IPS-11a (cell line): ENCODE measurements around the gene PIGL.
"Not testable (repeated sequence)": the region's sequence is repeated elsewhere in the genome, so short reads cannot be mapped to it uniquely, and the experiment has no call there.

Experiments
- H3K4me3 ChIP-seq: one replicate; pipeline ENCODE4 v1.5.1; 2013; ENCODE audit warnings: low read depth, low read length, control low read depth

The PIGL gene

GRCh38 chr17:16217002-16217635 lies at the start of gene PIGL:
Gene PIGL (plus strand): TSS chr17:16217210. CDS start chr17:16217227, 17 bp downstream.
- peak within 1 kb of the TSS; percentile 91 for H3K4me3 ChIP-seq

GRCh38 chr17:16171613-16172012 lies 45.4 kb upstream of the PIGL start:
- no peak overlapping the region for H3K4me3 ChIP-seq

GRCh38 chr17:16178836-16179235 lies 38.2 kb upstream of the PIGL start:
- H3K4me3 ChIP-seq: no peak overlapping the region

GRCh38 chr17:16181581-16181980 lies 35.4 kb upstream of the PIGL start:
- no peak overlapping the region for H3K4me3 ChIP-seq

GRCh38 chr17:16187642-16188041 lies 29.4 kb upstream of the PIGL start:
- H3K4me3 ChIP-seq: no peak overlapping the region

- H3K4me3 ChIP-seq: no peak overlapping the region
These were observed 27.1 kb upstream of the PIGL start for GRCh38 chr17:16189791-16190348.

GRCh38 chr17:16190703-16191360 lies 26.2 kb upstream of the PIGL start:
- no peak overlapping the region for H3K4me3 ChIP-seq

GRCh38 chr17:16191604-16192003 lies 25.4 kb upstream of the PIGL start:
- H3K4me3 ChIP-seq: no peak overlapping the region

- not testable (repeated sequence) for H3K4me3 ChIP-seq
These were observed 22.6 kb upstream of the PIGL start for GRCh38 chr17:16194307-16194835.

- no peak overlapping the region for H3K4me3 ChIP-seq
These were observed 19.7 kb upstream of the PIGL start for GRCh38 chr17:16197276-16197675.

GRCh38 chr17:16199093-16199492 lies 17.9 kb upstream of the PIGL start:
- H3K4me3 ChIP-seq: no peak overlapping the region

- not testable (repeated sequence) for H3K4me3 ChIP-seq
These were observed 15.3 kb upstream of the PIGL start for GRCh38 chr17:16201693-16202131.

GRCh38 chr17:16202554-16203500 lies 14.2 kb upstream of the PIGL start:
- not testable (repeated sequence) for H3K4me3 ChIP-seq

GRCh38 chr17:16204763-16205162 lies 12.2 kb upstream of the PIGL start:
- H3K4me3 ChIP-seq: not testable (repeated sequence)

- H3K4me3 ChIP-seq: no peak overlapping the region
These were observed 5.4 kb upstream of the PIGL start for GRCh38 chr17:16211590-16211989.

- no peak overlapping the region for H3K4me3 ChIP-seq
These were observed 4.2 kb upstream of the PIGL start for GRCh38 chr17:16212793-16213192.

GRCh38 chr17:16214190-16215001 lies 2.6 kb upstream of the PIGL start:
- peak overlapping the region; percentile 91 for H3K4me3 ChIP-seq

- H3K4me3 ChIP-seq: peak overlapping the region; percentile 91
These were observed 2.1 kb upstream of the PIGL start for GRCh38 chr17:16215002-16215272.

- peak within 1 kb of the TSS; percentile 91 for H3K4me3 ChIP-seq
These were observed 1.6 kb upstream of the PIGL start, which contains the start of gene NCOR1 for GRCh38 chr17:16215273-16215964. Gene NCOR1 (minus strand): TSS chr17:16215534. CDS start chr17:16194569, 20,965 bp downstream.

- H3K4me3 ChIP-seq: peak overlapping the region; percentile 91
These were observed 1.1 kb upstream of the PIGL start for GRCh38 chr17:16215965-16216316.
